Fibroblast of gingiva (primary cell): ENCODE data around the gene IBA57.

Source experiments
- DNase-seq: peaks from one replicate; pipeline ENCODE4 v3.0.0-alpha.2; 2011; ENCODE audit warnings: low read depth

IBA57 gene

GRCh38 chr1:228156941-228157728, 8.5 kb upstream of the IBA57 start:
- no peak for DNase-seq

GRCh38 chr1:228157729-228158126, 7.9 kb upstream of the IBA57 start:
- no peak for DNase-seq

- DNase-seq = no peak
Measured at GRCh38 chr1:228158151-228159007, 7.2 kb upstream of the IBA57 start.

- DNase-seq = no peak
Measured at GRCh38 chr1:228159008-228159665, 6.5 kb upstream of the IBA57 start.

GRCh38 chr1:228160201-228160761, 5.3 kb upstream of the IBA57 start:
- DNase-seq = no peak

- no peak for DNase-seq
Measured at GRCh38 chr1:228161362-228161761, 4.2 kb upstream of the IBA57 start.

GRCh38 chr1:228161866-228162265, 3.7 kb upstream of the IBA57 start:
- no peak for DNase-seq

- no peak for DNase-seq
Measured at GRCh38 chr1:228162286-228163006, 3.2 kb upstream of the IBA57 start.

GRCh38 chr1:228163007-228163753, 2.4 kb upstream of the IBA57 start:
- no peak for DNase-seq

GRCh38 chr1:228163776-228164519, 1.7 kb upstream of the IBA57 start:
- no peak for DNase-seq

GRCh38 chr1:228164561-228165371, 838 bp upstream of the IBA57 start:
- DNase-seq = no peak

- peak; percentile 74 for DNase-seq
Measured at GRCh38 chr1:228166170-228166936, 749 bp downstream of the IBA57 start.

- no peak for DNase-seq
Measured at GRCh38 chr1:228168563-228169270, 3.1 kb downstream of the IBA57 start.

- no peak for DNase-seq
Measured at GRCh38 chr1:228169345-228169744, 3.7 kb downstream of the IBA57 start.

- DNase-seq = no peak
Measured at GRCh38 chr1:228170666-228171065, 5.1 kb downstream of the IBA57 start.

- DNase-seq = no peak
Measured at GRCh38 chr1:228171221-228171891, 5.8 kb downstream of the IBA57 start.
